HEK293T (cell line): ENCODE data around the gene ZNF546.
"Not testable (repeated sequence)": the region's sequence is repeated elsewhere in the genome, so short reads cannot be mapped to it uniquely, and the experiment has no call there.

Source experiments
- CTCF ChIA-PET: fragments of 350-600 bp; formaldehyde crosslinking; extraction: SDS; loops from one replicate; lab custom pipeline; 2021; ENCODE audit warnings: antibody characterized with exemption, inconsistent platforms; lab: Yijun Ruan, JAX
- POLR2A ChIA-PET: fragments of 350-600 bp; formaldehyde crosslinking; extraction: SDS; loops from one replicate; lab custom pipeline; 2020; ENCODE audit warnings: antibody characterized with exemption, inconsistent platforms; lab: Yijun Ruan, JAX
- DNase-seq: peaks from one replicate; pipeline ENCODE4 v3.0.0; 2012; ENCODE audit warnings: mixed read lengths; ENCODE audit errors: extremely low spot score
- ARNT ChIP-seq: fragments of 450-650 bp; IDR thresholded peaks from 2 replicates; pipeline ENCODE4 v1.6.1; 2017; ENCODE audit warnings: mild to moderate bottlenecking
- BHLHE40 ChIP-seq: fragments of 450-650 bp; IDR thresholded peaks from 2 replicates; pipeline ENCODE4 v1.6.1; 2016; ENCODE audit warnings: mild to moderate bottlenecking, moderate library complexity, borderline replicate concordance
- CTBP1 ChIP-seq: fragments of 450-650 bp; IDR thresholded peaks from 2 replicates; pipeline ENCODE4 v1.6.1; 2016; ENCODE audit warnings: borderline replicate concordance
- ELF4 ChIP-seq: fragments of 450-650 bp; IDR thresholded peaks from 2 replicates; pipeline ENCODE4 v1.6.1; 2017; ENCODE audit warnings: antibody characterized with exemption
- FOXA1 ChIP-seq: fragments of 450-650 bp; IDR thresholded peaks from 2 replicates; pipeline ENCODE4 v1.6.1; 2016; ENCODE audit warnings: mild to moderate bottlenecking
- FOXK2 ChIP-seq: fragments of 450-650 bp; IDR thresholded peaks from 2 replicates; pipeline ENCODE4 v1.6.1; 2016; ENCODE audit warnings: mild to moderate bottlenecking
- FOXM1 ChIP-seq: fragments of 450-650 bp; IDR thresholded peaks from 2 replicates; pipeline ENCODE4 v1.6.1; 2017; ENCODE audit warnings: mild to moderate bottlenecking, borderline replicate concordance
- HDGF ChIP-seq: fragments of 450-650 bp; IDR thresholded peaks from 2 replicates; pipeline ENCODE4 v1.6.1; 2017; ENCODE audit warnings: antibody characterized with exemption, borderline replicate concordance
- L3MBTL2 ChIP-seq: fragments of 450-650 bp; conservative IDR thresholded peaks from 2 replicates; pipeline ENCODE4 v1.6.1; 2016; ENCODE audit warnings: mild to moderate bottlenecking
- LEF1 ChIP-seq: fragments of 450-650 bp; IDR thresholded peaks from 2 replicates; pipeline ENCODE4 v1.6.1; 2017; ENCODE audit warnings: mild to moderate bottlenecking, borderline replicate concordance
- NFRKB ChIP-seq: fragments of 450-650 bp; IDR thresholded peaks from 2 replicates; pipeline ENCODE4 v1.6.1; 2016; ENCODE audit warnings: mild to moderate bottlenecking, moderate library complexity
- PKNOX1 ChIP-seq: fragments of 450-650 bp; IDR thresholded peaks from 2 replicates; pipeline ENCODE4 v1.6.1; 2016
- SP1 ChIP-seq: fragments of 450-650 bp; IDR thresholded peaks from 2 replicates; pipeline ENCODE4 v1.6.1; 2017
- SUZ12 ChIP-seq: fragments of 450-650 bp; IDR thresholded peaks from 2 replicates; pipeline ENCODE4 v1.6.1; 2016; ENCODE audit warnings: mild to moderate bottlenecking
- TARDBP ChIP-seq: fragments of 450-650 bp; IDR thresholded peaks from 2 replicates; pipeline ENCODE4 v1.6.1; 2016
- ZNF384 ChIP-seq: fragments of 450-650 bp; IDR thresholded peaks from 2 replicates; pipeline ENCODE4 v1.6.1; 2016

ZNF546 gene

DNA sequence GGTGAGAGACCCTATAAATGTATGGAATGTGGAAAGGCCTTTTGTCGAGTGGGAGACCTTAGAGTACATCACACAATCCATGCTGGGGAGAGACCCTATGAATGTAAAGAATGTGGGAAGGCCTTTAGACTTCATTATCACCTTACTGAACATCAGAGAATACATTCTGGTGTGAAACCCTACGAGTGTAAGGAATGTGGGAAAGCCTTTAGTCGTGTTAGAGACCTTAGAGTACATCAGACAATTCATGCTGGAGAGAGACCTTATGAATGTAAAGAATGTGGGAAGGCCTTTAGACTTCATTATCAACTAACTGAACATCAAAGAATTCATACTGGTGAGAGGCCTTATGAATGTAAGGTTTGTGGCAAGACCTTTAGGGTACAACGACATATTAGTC is 17.1 kb downstream of the ZNF546 start:
- ChIA-PET CTCF (no interaction called here), POLR2A (no interaction called here)
- TF ChIP-seq NFRKB (no peak), SP1 (no peak), PKNOX1 (no peak), FOXM1 (no peak), ZNF384 (no peak), ARNT (no peak), FOXK2 (no peak), BHLHE40 (no peak), L3MBTL2 (no peak), FOXA1 (no peak), SUZ12 (no peak)
- DNase-seq = no peak

DNA sequence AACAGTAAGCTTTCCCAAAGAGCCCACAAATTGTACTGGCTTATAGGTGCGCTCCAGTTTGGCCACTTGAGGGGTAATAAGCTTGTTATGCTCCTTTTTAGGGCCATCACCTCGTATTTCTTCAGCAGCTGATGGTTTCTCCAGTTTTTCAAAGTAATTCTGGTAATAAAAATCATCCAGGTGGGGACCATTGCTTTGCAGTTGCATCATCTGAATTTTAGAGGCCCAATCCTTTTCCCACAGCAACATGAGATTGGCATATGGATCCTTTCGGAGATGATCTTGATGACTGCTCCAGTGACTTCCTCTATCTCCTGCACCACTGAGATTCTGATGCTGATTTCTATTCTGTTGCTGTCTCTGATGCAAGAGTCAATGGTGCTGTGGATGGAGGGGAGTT is 27.1 kb downstream of the ZNF546 start:
- POLR2A ChIA-PET = no interaction called here
- DNase-seq = no peak
- TF ChIP-seq NFRKB = no peak
- TF ChIP-seq TARDBP = no peak
- no peak for TF ChIP-seq ARNT
- TF ChIP-seq LEF1 = no peak
- TF ChIP-seq FOXK2 = no peak
- no peak for TF ChIP-seq PKNOX1
- no peak for TF ChIP-seq SP1
- TF ChIP-seq ELF4 = no peak
- no peak for TF ChIP-seq CTBP1
- no peak for TF ChIP-seq FOXA1
- CTCF ChIA-PET = no interaction called here

- DNase-seq = no peak
- CTCF ChIA-PET = no interaction called here
- POLR2A ChIA-PET = no interaction called here
- no peak for TF ChIP-seq BHLHE40
Observed at GRCh38 chr19:40025938-40026596, 29.2 kb downstream of the ZNF546 start.

DNA sequence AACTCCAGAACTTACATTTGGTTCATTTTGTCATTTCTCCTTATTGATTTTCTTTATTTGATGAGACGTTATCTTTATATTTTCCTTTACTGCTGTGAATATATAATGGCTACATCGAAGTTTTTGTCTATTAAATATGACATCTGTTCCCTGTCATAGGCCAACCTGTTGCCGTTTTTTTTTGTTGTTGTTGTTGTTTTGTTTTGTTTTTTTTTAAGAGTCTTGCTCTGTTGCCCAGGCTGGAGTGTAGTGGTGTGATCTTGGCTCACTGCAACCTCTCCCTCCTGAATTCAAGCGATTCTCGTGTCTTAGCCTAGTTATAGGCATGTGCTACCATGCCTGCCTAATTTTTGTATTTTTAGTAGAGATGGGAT is 29.7 kb downstream of the ZNF546 start:
- TF ChIP-seq L3MBTL2 = 0 out of 2 replicates have a peak, but pooled peaks have one; percentile 18
- no peak for TF ChIP-seq NFRKB
- DNase-seq = no peak
- CTCF ChIA-PET = no interaction called here
- POLR2A ChIA-PET = no interaction called here

DNA sequence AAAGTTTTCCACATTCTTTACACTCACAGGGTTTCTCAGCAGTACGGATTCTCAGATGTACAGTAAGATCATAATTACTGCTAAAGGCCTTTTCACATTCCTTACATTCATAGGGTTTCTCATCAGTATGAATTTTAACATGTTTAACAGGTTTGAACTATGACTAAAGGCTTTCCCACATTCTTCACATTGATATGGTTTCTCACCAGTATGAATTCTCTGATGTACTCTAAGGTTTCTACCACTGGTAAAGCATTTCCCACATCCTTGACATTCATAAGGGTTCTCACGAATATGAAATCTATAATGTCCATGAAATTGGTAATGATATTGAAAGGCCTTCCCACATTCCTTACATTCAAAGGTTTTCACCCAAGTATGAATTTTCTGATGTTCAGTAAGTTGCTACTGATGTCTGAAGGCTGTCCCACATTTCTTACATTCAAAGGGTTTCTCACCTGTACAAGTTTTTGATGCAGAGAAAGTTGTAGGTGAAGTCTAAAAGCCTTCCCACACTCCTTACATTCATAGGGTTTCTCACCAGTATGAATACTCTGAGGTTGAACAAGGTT is 37.2 kb downstream of the ZNF546 start:
- ChIA-PET POLR2A (no interaction called here), CTCF (no interaction called here)
- TF ChIP-seq PKNOX1 = no peak
- TF ChIP-seq HDGF = no peak
- no peak for TF ChIP-seq BHLHE40
- TF ChIP-seq NFRKB = no peak
- TF ChIP-seq ARNT = no peak
- TF ChIP-seq ELF4 = no peak
- TF ChIP-seq FOXA1 = no peak
- TF ChIP-seq ZNF384 = no peak
- TF ChIP-seq SP1 = no peak
- TF ChIP-seq FOXK2 = no peak
- no peak for TF ChIP-seq FOXM1
- TF ChIP-seq LEF1 = no peak
- no peak for TF ChIP-seq SUZ12
- TF ChIP-seq TARDBP = no peak
- TF ChIP-seq CTBP1 = no peak
- TF ChIP-seq L3MBTL2 = no peak
- DNase-seq = no peak

DNA sequence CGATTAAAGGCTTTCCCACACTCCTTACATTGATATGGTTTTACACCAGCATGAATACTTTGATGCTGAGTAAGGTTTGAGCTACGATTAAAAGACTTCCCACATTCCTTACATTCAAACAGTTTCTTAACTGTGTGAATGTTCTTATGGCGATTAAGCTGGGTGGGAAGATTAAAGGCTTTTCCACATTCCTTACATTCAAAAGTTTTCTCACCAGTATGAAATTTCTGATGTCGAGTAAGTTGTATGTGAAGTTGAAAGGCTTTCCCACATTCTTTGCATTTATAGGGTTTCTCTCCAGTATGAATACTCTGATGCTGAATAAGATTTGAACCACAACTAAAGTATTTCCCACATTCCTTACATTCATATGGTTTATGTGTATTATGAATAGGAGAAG is 39.1 kb downstream of the ZNF546 start:
- ChIA-PET POLR2A (no interaction called here), CTCF (no interaction called here)
- no peak for DNase-seq
- TF ChIP-seq SP1 (no peak), BHLHE40 (no peak), NFRKB (no peak), PKNOX1 (no peak), FOXK2 (no peak), TARDBP (no peak), ELF4 (no peak), CTBP1 (no peak), HDGF (no peak), FOXM1 (no peak), ARNT (no peak), ZNF384 (no peak), SUZ12 (no peak), FOXA1 (no peak), L3MBTL2 (no peak)

DNA sequence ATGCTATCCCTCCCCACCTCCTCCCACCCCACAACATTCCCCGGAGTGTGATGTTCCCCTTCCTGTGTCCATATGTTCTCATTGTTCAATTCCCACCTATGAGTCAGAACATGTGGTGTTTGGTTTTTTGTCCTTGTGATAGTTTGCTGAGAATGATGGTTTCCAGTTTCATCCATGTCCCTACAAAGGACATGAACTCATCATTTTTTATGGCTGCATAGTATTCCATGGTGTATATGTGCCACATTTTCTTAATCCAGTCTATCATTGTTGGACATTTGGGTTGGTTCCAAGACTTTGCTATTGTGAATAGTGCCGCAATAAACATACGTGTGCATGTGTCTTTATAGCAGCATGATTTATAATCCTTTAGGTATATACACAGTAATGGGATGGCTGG is 41.2 kb downstream of the ZNF546 start:
- POLR2A ChIA-PET, DNase-seq, CTCF ChIA-PET: not testable (repeated sequence)

DNA sequence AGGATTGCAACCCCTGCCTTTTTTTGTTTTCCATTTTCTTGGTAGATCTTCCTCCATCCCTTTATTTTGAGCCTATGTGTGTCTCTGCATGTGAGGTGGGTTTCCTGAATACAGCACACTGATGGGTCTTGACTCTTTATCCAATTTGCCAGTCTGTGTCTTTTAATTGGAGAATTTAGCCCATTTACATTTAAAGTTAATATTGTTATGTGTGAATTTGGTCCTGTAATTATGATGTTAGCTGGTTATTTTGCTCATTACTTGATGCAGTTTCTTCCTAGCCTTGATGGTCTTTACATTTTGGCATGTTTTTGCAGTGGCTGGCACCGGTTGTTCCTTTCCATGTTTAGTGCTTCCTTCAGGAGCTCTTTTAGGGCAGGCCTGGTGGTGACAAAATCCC is 44.9 kb downstream of the ZNF546 start:
- DNase-seq, CTCF ChIA-PET, POLR2A ChIA-PET: not testable (repeated sequence)
